Glutamatergic neuron (in vitro differentiated cells): ENCODE data around the gene M6PR. TPM values are rescaled to one million over a fixed set of nuclear protein-coding genes. Genes with fewer than 3 reads are reported as not detected.
A peak's percentile ranks its signal among the peaks of the same experiment; 100 is the strongest.
"Not testable (repeated sequence)": the region's sequence is repeated elsewhere in the genome, so short reads cannot be mapped to it uniquely, and the experiment has no call there.

Source experiments
- DNase-seq: peaks from one replicate; pipeline ENCODE4 v3.0.0; 2022
- H3K27ac Mint-ChIP-seq: one replicate; pipeline ENCODE4 v1.8.0; 2020; ENCODE audit warnings: mild to moderate bottlenecking, mixed read lengths, inconsistent platforms; ENCODE audit not compliant: unreplicated experiment
- H3K27me3 Mint-ChIP-seq: one replicate; pipeline ENCODE4 v1.8.0; 2020; ENCODE audit warnings: mild to moderate bottlenecking, moderate library complexity, mixed read lengths, inconsistent platforms; ENCODE audit not compliant: unreplicated experiment
- H3K36me3 Mint-ChIP-seq: one replicate; pipeline ENCODE4 v1.8.0; 2020; ENCODE audit warnings: mild to moderate bottlenecking, mixed read lengths, inconsistent platforms; ENCODE audit not compliant: unreplicated experiment
- H3K4me1 Mint-ChIP-seq: one replicate; pipeline ENCODE4 v1.8.0; 2020; ENCODE audit warnings: mild to moderate bottlenecking, low read depth, mixed read lengths, inconsistent platforms; ENCODE audit not compliant: unreplicated experiment
- H3K4me3 Mint-ChIP-seq: one replicate; pipeline ENCODE4 v1.8.0; 2020; ENCODE audit warnings: mild to moderate bottlenecking, mixed read lengths, inconsistent platforms; ENCODE audit not compliant: unreplicated experiment
- H3K9me3 Mint-ChIP-seq: one replicate; pipeline ENCODE4 v1.8.0; 2020; ENCODE audit warnings: mild to moderate bottlenecking, moderate library complexity, mixed read lengths, inconsistent platforms; ENCODE audit not compliant: unreplicated experiment
- total RNA-seq: library from RNA; stranded (reverse); fragmentation: NEBNext Ultra II Directional; extraction: Animal tissue kit (Norgen Biotek cat#: 25700); gene quantifications from one replicate; pipeline ENCODE4 v1.2.1, GENCODE V29; 2021; ENCODE audit not compliant: unreplicated experiment
- TF ChIP-seq, protein P1 (sequence below): fragments of 200-600 bp; sonication (generic); IDR thresholded peaks from one replicate; pipeline ENCODE4 v1.5.0; 2021; ENCODE audit not compliant: partially characterized antibody, unreplicated experiment

Gene M6PR
- total RNA-seq, 1 donor from 2014 or later = 98.8 TPM

DNA sequence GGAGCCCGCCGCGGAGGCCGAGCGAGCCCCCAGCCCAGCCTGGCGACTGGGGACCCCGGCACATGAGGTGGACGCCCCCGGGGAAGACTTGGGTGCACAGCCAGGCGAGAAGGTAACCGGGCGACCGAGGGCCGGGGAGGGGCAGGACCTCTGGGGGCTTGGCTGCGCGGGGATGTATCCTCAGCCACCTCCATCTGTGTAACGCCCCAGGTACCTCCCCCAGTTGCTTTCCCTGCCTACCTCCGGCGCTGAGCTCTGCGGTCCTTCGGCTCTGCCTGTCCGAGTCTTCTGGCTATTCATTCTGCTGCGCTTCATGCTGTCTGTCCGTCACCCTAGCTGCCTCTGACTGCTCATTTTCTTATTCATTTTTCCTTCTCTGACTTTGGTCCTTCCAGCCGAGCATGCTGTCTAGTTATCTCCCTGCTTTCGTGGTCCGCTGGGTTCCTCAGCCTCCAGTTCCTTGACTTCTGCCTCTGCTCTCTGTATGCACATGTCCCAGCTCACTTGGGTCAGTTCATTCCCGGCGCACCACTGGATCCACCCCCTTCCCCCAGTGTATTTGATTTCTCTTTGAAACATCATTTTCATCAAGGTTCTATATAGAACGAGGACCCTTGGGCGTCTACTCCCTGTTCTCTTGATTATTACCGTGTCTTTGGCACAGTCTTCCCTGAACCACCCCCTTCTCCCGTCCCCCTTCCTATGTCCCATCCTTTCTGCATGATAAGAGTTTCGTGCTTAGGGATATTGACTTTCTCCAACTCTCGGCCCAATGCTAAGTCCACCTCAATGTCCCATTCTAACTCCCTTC, 34.5 kb downstream of the M6PR start:
- H3K4me3 Mint-ChIP-seq = no peak overlapping the region
- DNase-seq = peak; percentile 58
- TF ChIP-seq, protein P1, sequence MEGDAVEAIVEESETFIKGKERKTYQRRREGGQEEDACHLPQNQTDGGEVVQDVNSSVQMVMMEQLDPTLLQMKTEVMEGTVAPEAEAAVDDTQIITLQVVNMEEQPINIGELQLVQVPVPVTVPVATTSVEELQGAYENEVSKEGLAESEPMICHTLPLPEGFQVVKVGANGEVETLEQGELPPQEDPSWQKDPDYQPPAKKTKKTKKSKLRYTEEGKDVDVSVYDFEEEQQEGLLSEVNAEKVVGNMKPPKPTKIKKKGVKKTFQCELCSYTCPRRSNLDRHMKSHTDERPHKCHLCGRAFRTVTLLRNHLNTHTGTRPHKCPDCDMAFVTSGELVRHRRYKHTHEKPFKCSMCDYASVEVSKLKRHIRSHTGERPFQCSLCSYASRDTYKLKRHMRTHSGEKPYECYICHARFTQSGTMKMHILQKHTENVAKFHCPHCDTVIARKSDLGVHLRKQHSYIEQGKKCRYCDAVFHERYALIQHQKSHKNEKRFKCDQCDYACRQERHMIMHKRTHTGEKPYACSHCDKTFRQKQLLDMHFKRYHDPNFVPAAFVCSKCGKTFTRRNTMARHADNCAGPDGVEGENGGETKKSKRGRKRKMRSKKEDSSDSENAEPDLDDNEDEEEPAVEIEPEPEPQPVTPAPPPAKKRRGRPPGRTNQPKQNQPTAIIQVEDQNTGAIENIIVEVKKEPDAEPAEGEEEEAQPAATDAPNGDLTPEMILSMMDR = no peak
- peaks cover 13% of the 10 kb centered on the region for H3K4me1 Mint-ChIP-seq
- H3K27me3 Mint-ChIP-seq = peaks cover 4% of the 10 kb centered on the region
- no peaks in the 10 kb centered on the region for H3K36me3 Mint-ChIP-seq
- peaks cover 4% of the 10 kb centered on the region for H3K9me3 Mint-ChIP-seq
- H3K27ac Mint-ChIP-seq = no peak overlapping the region

DNA sequence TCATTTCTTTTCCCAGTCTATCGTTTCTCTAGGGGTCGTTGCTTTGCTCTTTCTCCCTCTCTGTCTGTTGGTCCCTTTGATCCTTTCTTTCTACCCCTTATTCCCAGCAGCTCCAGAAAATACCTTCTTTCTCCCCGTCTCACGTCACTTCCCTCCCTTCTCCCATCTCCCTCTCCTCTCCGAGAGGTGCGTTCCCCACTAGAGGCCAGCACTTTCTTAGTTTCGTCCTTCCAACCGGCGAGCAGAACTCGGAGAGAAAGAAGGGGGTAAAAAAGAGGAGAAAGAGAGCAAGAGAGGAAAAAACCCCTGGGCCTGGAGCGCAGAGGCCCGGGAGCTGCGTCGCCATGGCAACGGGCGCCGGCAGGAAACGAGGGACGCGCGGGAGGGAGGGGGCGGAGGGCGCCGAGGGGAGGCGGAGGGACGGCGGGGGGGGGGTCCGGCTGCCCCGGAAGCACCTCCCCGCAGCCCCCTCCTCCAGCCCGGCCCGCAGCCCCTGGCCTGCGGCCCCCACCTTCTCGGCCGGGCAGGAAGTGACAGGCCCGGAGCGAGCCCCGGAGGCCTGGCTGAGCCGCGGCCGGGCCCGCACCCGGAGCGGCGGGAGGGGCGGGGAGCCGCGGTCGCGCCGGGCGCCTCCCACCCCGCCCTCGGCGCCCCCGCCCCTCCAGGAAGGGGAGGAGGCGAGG, 35.3 kb downstream of the M6PR start, which contains the start of gene PHC1:
Gene PHC1 (plus strand): TSS at position 477 of the 683 bp plus-strand sequence. CDS start 3,169 bp downstream, outside the sequence.
- peaks cover 13% of the 10 kb centered on the region for H3K4me1 Mint-ChIP-seq
- peak within 1 kb of the TSS; percentile 97 for H3K4me3 Mint-ChIP-seq
- not testable (repeated sequence) for H3K36me3 Mint-ChIP-seq, H3K9me3 Mint-ChIP-seq, H3K27me3 Mint-ChIP-seq
- DNase-seq = peak; percentile 88
- H3K27ac Mint-ChIP-seq = peak within 1 kb of the TSS; percentile 97

DNA sequence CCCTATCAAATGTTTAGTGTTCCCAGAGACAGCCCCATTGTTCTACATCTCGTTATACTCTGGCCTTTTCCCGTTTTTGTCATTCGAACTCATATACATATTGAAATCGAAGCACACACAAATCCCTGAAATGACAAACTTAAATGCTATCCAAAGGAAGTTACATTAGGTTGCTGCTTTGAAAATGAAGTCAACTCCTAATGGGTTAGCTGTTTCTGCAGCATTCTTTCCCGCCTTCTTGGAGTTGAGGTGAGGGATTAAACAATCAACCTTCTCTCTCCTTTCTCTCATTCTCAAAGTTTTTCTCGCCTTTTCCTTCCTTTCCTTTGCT, 35.8 kb downstream of the M6PR start:
- H3K4me1 Mint-ChIP-seq = peaks cover 13% of the 10 kb centered on the region
- peak overlapping the region; percentile 97 for H3K27ac Mint-ChIP-seq
- DNase-seq = no peak
- H3K9me3 Mint-ChIP-seq = peaks cover 4% of the 10 kb centered on the region
- peak overlapping the region; percentile 97 for H3K4me3 Mint-ChIP-seq
- peaks cover 4% of the 10 kb centered on the region for H3K27me3 Mint-ChIP-seq
- TF ChIP-seq, protein P1 = no peak
- H3K36me3 Mint-ChIP-seq = no peaks in the 10 kb centered on the region

DNA sequence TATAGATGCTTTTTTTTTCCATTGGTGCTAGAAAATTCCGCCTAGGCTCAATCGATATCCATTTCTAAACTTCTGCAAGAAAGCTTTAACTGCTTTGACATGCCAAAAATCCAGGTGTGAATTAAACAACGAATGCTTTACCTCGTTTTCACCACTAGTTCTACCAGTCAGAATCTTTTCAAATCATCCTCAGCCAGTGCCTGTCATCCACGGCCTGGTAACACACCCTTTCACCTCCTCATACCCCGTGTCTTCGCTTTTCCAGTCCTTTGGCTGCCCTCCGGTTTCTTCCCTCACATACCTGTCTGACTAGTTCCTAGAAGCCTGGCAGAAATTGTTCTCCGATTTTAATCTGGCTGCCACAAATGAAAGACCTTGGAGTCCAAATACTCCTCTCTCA, 36.5 kb downstream of the M6PR start:
- Mint-ChIP-seq H3K9me3 (peaks cover 4% of the 10 kb centered on the region), H3K36me3 (no peaks in the 10 kb centered on the region), H3K27me3 (peaks cover 4% of the 10 kb centered on the region), H3K27ac (peak overlapping the region; percentile 97), H3K4me3 (peak overlapping the region; percentile 97), H3K4me1 (peaks cover 13% of the 10 kb centered on the region)
- TF ChIP-seq, protein P1 = peak; percentile 32
- no peak for DNase-seq

DNA sequence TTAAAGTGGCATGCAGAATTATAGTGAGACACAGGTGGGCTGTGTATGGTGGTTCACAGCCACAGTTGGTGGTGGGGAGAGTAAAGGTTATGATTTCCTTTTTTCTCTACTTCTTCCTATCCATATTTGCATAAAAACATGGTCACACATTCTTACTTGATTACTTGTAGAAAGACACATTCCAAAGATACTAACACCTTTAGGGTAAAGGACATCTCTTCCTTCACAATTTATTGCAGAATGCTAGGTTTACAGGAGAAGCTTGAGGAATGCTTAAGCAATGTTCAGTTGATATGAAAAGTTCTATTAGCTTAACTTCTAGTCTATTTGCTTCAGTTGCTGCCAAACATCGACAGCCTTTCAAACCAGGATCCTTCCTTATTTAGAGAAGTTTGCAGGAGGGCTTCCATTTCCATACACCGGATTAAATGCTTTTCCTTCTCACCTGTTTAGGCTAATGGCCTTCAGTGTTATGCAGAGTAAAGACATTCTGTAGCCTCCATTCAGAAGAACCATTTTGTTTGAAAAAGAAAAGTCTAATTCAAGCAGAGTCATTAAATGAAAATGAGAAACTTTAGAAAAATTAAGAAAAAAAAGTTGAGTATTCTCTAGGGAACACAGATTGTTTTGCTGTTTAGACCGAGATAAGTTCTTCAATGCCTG, 37.7 kb downstream of the M6PR start:
- Mint-ChIP-seq H3K9me3 (peaks cover 6% of the 10 kb centered on the region), H3K36me3 (no peaks in the 10 kb centered on the region), H3K27ac (no peak overlapping the region), H3K4me1 (peaks cover 13% of the 10 kb centered on the region), H3K27me3 (peaks cover 4% of the 10 kb centered on the region), H3K4me3 (no peak overlapping the region)
- TF ChIP-seq, protein P1 = no peak
- DNase-seq = no peak
